Peyer's patch (tissue), 4 donors: ENCODE measurements around the gene ABCA5. TPM values are rescaled to one million over a fixed set of nuclear protein-coding genes. Genes with fewer than 3 reads are reported as not detected.
A peak's percentile ranks its signal among the peaks of the same experiment; 100 is the strongest.

Source experiments
- DNase-seq, 3 donors: peaks; one replicate each; pipeline ENCODE4 v3.0.0-alpha.2; 2017 to 2019
- H3K27ac ChIP-seq, 4 donors: fragments of 200-600 bp; sonication (generic); one replicate each; pipeline ENCODE4 v1.5.1; 2016 to 2019
- H3K27me3 ChIP-seq, 2 donors: fragments of 200-600 bp; sonication (generic); one replicate each; pipeline ENCODE4 v1.5.1; 2019
- H3K36me3 ChIP-seq, 3 donors: fragments of 200-600 bp; sonication (generic); one replicate each; pipeline ENCODE4 v1.5.1; 2016 to 2019
- H3K4me1 ChIP-seq, 4 donors: fragments of 200-600 bp; sonication (generic); one replicate each; pipeline ENCODE4 v1.5.1; 2016 to 2019
- H3K4me3 ChIP-seq, 4 donors: fragments of 200-600 bp; sonication (generic); 1 replicate in 3 of 4; 2 replicates in 1 of 4; pipeline ENCODE4 v1.5.1; 2016 to 2019; ENCODE audit warnings: mild to moderate bottlenecking in 1 of 4
- H3K9me3 ChIP-seq, 4 donors: fragments of 200-600 bp; sonication (generic); one replicate each; pipeline ENCODE4 v1.5.1; 2016 to 2019; ENCODE audit warnings: mild to moderate bottlenecking in 1 of 4
- POLR2A ChIP-seq, 2 donors: fragments of 450-650 bp; IDR thresholded peaks; one replicate each; pipeline ENCODE4 v1.5.1; 2017; ENCODE audit warnings: antibody characterized with exemption in 2 of 2, mild to moderate bottlenecking in 2 of 2, moderate library complexity in 2 of 2
- total RNA-seq, 4 donors: library from RNA; depleted of rRNA; stranded (reverse); fragments of >200 nt; gene quantifications; one replicate each; pipeline ENCODE4 v1.1.0, GENCODE V29; 2016
- TF ChIP-seq, protein P1 (sequence below), 6 experiments: fragments of 450-650 bp in 4 of 6; fragments of 200-600 bp in 2 of 6; sonication (generic) in 1 of 6; IDR thresholded peaks; one replicate each; pipeline ENCODE4 v1.5.1; 2017 to 2019; ENCODE audit warnings: antibody characterized with exemption in 6 of 6, mild to moderate bottlenecking in 3 of 6, moderate library complexity in 1 of 6

Gene ABCA5
- total RNA-seq, 4 donors from 2014 or later = 25.6 to 239 (median 177) TPM

GRCh38 chr17:69363488-69364210 is 36.7 kb upstream of the ABCA5 start:
- DNase-seq = no peak
- TF ChIP-seq POLR2A (IDR thresholded peaks at IDR 0.05) = no peak
- TF ChIP-seq, protein P1, sequence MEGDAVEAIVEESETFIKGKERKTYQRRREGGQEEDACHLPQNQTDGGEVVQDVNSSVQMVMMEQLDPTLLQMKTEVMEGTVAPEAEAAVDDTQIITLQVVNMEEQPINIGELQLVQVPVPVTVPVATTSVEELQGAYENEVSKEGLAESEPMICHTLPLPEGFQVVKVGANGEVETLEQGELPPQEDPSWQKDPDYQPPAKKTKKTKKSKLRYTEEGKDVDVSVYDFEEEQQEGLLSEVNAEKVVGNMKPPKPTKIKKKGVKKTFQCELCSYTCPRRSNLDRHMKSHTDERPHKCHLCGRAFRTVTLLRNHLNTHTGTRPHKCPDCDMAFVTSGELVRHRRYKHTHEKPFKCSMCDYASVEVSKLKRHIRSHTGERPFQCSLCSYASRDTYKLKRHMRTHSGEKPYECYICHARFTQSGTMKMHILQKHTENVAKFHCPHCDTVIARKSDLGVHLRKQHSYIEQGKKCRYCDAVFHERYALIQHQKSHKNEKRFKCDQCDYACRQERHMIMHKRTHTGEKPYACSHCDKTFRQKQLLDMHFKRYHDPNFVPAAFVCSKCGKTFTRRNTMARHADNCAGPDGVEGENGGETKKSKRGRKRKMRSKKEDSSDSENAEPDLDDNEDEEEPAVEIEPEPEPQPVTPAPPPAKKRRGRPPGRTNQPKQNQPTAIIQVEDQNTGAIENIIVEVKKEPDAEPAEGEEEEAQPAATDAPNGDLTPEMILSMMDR (IDR thresholded peaks at IDR 0.05) = no peak
- no peak overlapping the region for H3K4me3 ChIP-seq
- no peaks in the 10 kb centered on the region for H3K27me3 ChIP-seq
- H3K27ac ChIP-seq = peak overlapping the region in 1 of 4 donors; percentile 36
- no peaks in the 10 kb centered on the region for H3K36me3 ChIP-seq
- peaks cover 0 to 13% (median 0%) of the 10 kb centered on the region in 4 donors for H3K4me1 ChIP-seq
- H3K9me3 ChIP-seq = no peaks in the 10 kb centered on the region

GRCh38 chr17:69361156-69361555 is 34.2 kb upstream of the ABCA5 start:
- no peak overlapping the region for H3K27ac ChIP-seq
- no peak overlapping the region for H3K4me3 ChIP-seq
- no peaks in the 10 kb centered on the region for H3K27me3 ChIP-seq
- no peaks in the 10 kb centered on the region for H3K9me3 ChIP-seq
- DNase-seq = no peak
- peaks cover 0 to 7% (median 0%) of the 10 kb centered on the region in 4 donors for H3K4me1 ChIP-seq
- H3K36me3 ChIP-seq = no peaks in the 10 kb centered on the region
- TF ChIP-seq POLR2A (IDR thresholded peaks at IDR 0.05) = no peak
- TF ChIP-seq, protein P1 (IDR thresholded peaks at IDR 0.05) = no peak

- H3K27ac ChIP-seq = no peak overlapping the region
- no peak overlapping the region for H3K4me3 ChIP-seq
- peaks cover 0 to 7% (median 0%) of the 10 kb centered on the region in 4 donors for H3K4me1 ChIP-seq
- TF ChIP-seq, protein P1 (IDR thresholded peaks at IDR 0.05) = peak in 3 of 6 experiments; percentile 9 to 27 (median 22)
- no peak for TF ChIP-seq POLR2A (IDR thresholded peaks at IDR 0.05)
- no peaks in the 10 kb centered on the region for H3K36me3 ChIP-seq
- no peaks in the 10 kb centered on the region for H3K9me3 ChIP-seq
- no peaks in the 10 kb centered on the region for H3K27me3 ChIP-seq
- DNase-seq = no peak
Measured at GRCh38 chr17:69358688-69359596, 32.0 kb upstream of the ABCA5 start.

- H3K27me3 ChIP-seq = no peaks in the 10 kb centered on the region
- DNase-seq = no peak
- no peaks in the 10 kb centered on the region for H3K36me3 ChIP-seq
- no peak for TF ChIP-seq POLR2A (IDR thresholded peaks at IDR 0.05)
- TF ChIP-seq, protein P1 (IDR thresholded peaks at IDR 0.05) = peak in 3 of 6 experiments; percentile 7 to 30 (median 21)
- no peak overlapping the region for H3K27ac ChIP-seq
- no peak overlapping the region for H3K4me3 ChIP-seq
- H3K4me1 ChIP-seq = no peaks in the 10 kb centered on the region
- no peaks in the 10 kb centered on the region for H3K9me3 ChIP-seq
Measured at GRCh38 chr17:69357701-69358100, 30.8 kb upstream of the ABCA5 start.

DNA sequence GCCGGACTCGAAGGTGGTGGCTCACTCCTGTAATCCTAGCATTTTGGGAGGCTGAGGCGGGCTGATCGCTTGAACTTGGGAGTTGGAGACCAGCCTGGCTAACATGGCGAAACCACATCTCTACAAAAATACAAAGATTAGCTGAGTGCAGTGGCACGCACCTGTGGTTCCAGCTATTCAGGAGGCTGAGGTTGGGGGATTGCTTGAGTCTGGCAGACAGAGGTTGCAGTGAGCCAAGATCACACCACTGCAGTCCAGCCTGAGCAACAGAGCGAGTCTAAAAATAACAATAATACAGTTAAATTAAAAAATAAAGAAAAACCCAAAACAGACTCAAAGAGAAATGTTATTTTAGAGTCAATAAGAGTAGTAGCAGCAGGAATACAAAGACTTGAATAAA is 29.7 kb upstream of the ABCA5 start:
- no peak for TF ChIP-seq POLR2A (IDR thresholded peaks at IDR 0.05)
- TF ChIP-seq, protein P1 (IDR thresholded peaks at IDR 0.05) = no peak
- Histone ChIP-seq H3K27ac (no peak overlapping the region), H3K9me3 (no peaks in the 10 kb centered on the region), H3K4me1 (no peaks in the 10 kb centered on the region), H3K36me3 (no peaks in the 10 kb centered on the region), H3K4me3 (no peak overlapping the region), H3K27me3 (no peaks in the 10 kb centered on the region)
- no peak for DNase-seq
